ENCODE data around the gene TIMM8A. TPM values are rescaled to one million over a fixed set of nuclear protein-coding genes. Genes with fewer than 3 reads are reported as not detected.

The TIMM8A gene
- polyA plus RNA-seq, 1 experiment = 8.1 TPM

- no peak for DNase-seq (ENCODE audit: low read depth, low spot score)
- Histone ChIP-seq H3K27ac (ENCODE audit: low read depth, low read length) (no peak overlapping the region), H3K4me3 (ENCODE audit: low read depth, low read length) (no peak overlapping the region), H3K9me3 (ENCODE audit: control insufficient read depth, insufficient read depth, low read length) (no peaks in the 10 kb centered on the region), H3K27me3 (ENCODE audit: control insufficient read depth, insufficient read depth, low read length) (no peaks in the 10 kb centered on the region)
- TF ChIP-seq CTCF (IDR thresholded peaks at IDR 0.05; ENCODE audit: low read depth, low read length) = no peak
- POLR2A ChIA-PET = no interaction called here
- CTCF ChIA-PET = interaction anchor here (1.7 kb wide), 1 partner anchor 13 kb away, joined by 8 read pairs; the partner anchor contains the start of gene RPL36A
Measured at GRCh38 chrX:101377547-101377946, 29.0 kb upstream of the TIMM8A start.

GRCh38 chrX:101370888-101371504, 22.5 kb upstream of the TIMM8A start:
- H3K27ac ChIP-seq (ENCODE audit: low read depth, low read length) = no peak overlapping the region
- DNase-seq (ENCODE audit: low read depth, low spot score) = no peak
- ChIA-PET CTCF (no interaction called here), POLR2A (no interaction called here)
- TF ChIP-seq CTCF (IDR thresholded peaks at IDR 0.05; ENCODE audit: low read depth, low read length) = no peak
- H3K4me3 ChIP-seq (ENCODE audit: low read depth, low read length) = no peak overlapping the region
- no peaks in the 10 kb centered on the region for H3K9me3 ChIP-seq (ENCODE audit: control insufficient read depth, insufficient read depth, low read length)
- peaks cover 6% of the 10 kb centered on the region for H3K27me3 ChIP-seq (ENCODE audit: control insufficient read depth, insufficient read depth, low read length)

GRCh38 chrX:101369687-101370086, 21.1 kb upstream of the TIMM8A start:
- POLR2A ChIA-PET = no interaction called here
- Histone ChIP-seq H3K9me3 (ENCODE audit: control insufficient read depth, insufficient read depth, low read length) (no peaks in the 10 kb centered on the region), H3K4me3 (ENCODE audit: low read depth, low read length) (no peak overlapping the region), H3K27me3 (ENCODE audit: control insufficient read depth, insufficient read depth, low read length) (peaks cover 6% of the 10 kb centered on the region), H3K27ac (ENCODE audit: low read depth, low read length) (no peak overlapping the region)
- CTCF ChIA-PET = interaction anchor here (0.6 to 0.7 kb wide), 2 partner anchors 21 to 272 kb away, joined by 3 to 4 read pairs; partner anchors contain the start of gene CENPI
- TF ChIP-seq CTCF (IDR thresholded peaks at IDR 0.05; ENCODE audit: low read depth, low read length) = no peak
- no peak for DNase-seq (ENCODE audit: low read depth, low spot score)

GRCh38 chrX:101368800-101369199, 20.3 kb upstream of the TIMM8A start:
- POLR2A ChIA-PET = interaction anchor here (1.6 kb wide), 1 partner anchor 22 kb away, joined by 4 read pairs; the partner anchor contains the start of gene RPL36A
- CTCF ChIA-PET = interaction anchor here (1.8 kb wide), 1 partner anchor 22 kb away, joined by 5 read pairs; the partner anchor contains the start of gene RPL36A
- TF ChIP-seq CTCF (IDR thresholded peaks at IDR 0.05; ENCODE audit: low read depth, low read length) = no peak
- peaks cover 6% of the 10 kb centered on the region for H3K27me3 ChIP-seq (ENCODE audit: control insufficient read depth, insufficient read depth, low read length)
- no peak overlapping the region for H3K4me3 ChIP-seq (ENCODE audit: low read depth, low read length)
- H3K27ac ChIP-seq (ENCODE audit: low read depth, low read length) = no peak overlapping the region
- no peaks in the 10 kb centered on the region for H3K9me3 ChIP-seq (ENCODE audit: control insufficient read depth, insufficient read depth, low read length)
- DNase-seq (ENCODE audit: low read depth, low spot score) = no peak

GRCh38 chrX:101365301-101365795, 16.8 kb upstream of the TIMM8A start:
- no peaks in the 10 kb centered on the region for H3K9me3 ChIP-seq (ENCODE audit: control insufficient read depth, insufficient read depth, low read length)
- H3K27ac ChIP-seq (ENCODE audit: low read depth, low read length) = no peak overlapping the region
- ChIA-PET POLR2A (no interaction called here), CTCF (no interaction called here)
- DNase-seq (ENCODE audit: low read depth, low spot score) = no peak
- TF ChIP-seq CTCF (IDR thresholded peaks at IDR 0.05; ENCODE audit: low read depth, low read length) = no peak
- peaks cover 2% of the 10 kb centered on the region for H3K27me3 ChIP-seq (ENCODE audit: control insufficient read depth, insufficient read depth, low read length)
- H3K4me3 ChIP-seq (ENCODE audit: low read depth, low read length) = no peak overlapping the region

Data from AG04450 (cell line).